Loucy (cell line): ENCODE results near the gene ZFYVE16.

ENCODE experiments used
- EZH2phosphoT487 ChIP-seq: fragments of 200-600 bp; IDR thresholded peaks from 2 replicates; pipeline ENCODE4 v1.6.1; 2018; ENCODE audit warnings: antibody characterized with exemption, mild to moderate bottlenecking, moderate library complexity, borderline replicate concordance
- TF ChIP-seq, protein P1 (sequence below): fragments of 200-600 bp; sonication (generic); conservative IDR thresholded peaks from 2 replicates; pipeline ENCODE4 v1.5.1; 2014; ENCODE audit warnings: mild to moderate bottlenecking, antibody characterized with exemption, low read length

DNA sequence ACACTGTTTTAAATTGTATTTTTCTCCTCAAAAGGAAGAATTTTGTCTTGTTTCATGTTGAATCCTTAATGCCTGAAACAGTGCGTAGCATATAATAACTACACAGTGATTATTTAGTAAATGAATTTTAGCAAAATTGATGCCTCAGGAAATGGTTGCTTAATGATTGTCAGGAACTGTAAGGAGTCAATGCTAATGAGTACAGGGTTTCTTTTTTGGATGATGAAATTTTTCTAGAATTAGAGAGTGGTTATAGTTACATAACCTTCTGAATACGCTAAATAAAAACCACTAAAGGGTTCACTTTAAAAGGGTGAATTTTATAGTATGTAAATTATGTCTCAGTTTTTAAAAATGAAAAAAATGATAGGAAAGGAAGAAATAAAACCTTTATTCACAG, 94.9 kb downstream of the ZFYVE16 start:
- TF ChIP-seq, protein P1, sequence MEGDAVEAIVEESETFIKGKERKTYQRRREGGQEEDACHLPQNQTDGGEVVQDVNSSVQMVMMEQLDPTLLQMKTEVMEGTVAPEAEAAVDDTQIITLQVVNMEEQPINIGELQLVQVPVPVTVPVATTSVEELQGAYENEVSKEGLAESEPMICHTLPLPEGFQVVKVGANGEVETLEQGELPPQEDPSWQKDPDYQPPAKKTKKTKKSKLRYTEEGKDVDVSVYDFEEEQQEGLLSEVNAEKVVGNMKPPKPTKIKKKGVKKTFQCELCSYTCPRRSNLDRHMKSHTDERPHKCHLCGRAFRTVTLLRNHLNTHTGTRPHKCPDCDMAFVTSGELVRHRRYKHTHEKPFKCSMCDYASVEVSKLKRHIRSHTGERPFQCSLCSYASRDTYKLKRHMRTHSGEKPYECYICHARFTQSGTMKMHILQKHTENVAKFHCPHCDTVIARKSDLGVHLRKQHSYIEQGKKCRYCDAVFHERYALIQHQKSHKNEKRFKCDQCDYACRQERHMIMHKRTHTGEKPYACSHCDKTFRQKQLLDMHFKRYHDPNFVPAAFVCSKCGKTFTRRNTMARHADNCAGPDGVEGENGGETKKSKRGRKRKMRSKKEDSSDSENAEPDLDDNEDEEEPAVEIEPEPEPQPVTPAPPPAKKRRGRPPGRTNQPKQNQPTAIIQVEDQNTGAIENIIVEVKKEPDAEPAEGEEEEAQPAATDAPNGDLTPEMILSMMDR = no peak
- TF ChIP-seq EZH2phosphoT487 = no peak
